ENCODE measurements around the gene ANGPTL5. TPM values are rescaled to one million over a fixed set of nuclear protein-coding genes. Genes with fewer than 3 reads are reported as not detected.

The ANGPTL5 gene
- total and polyA plus RNA-seq, 2 experiments from 2014 or later, result not detected

- Histone ChIP-seq H3K27me3 (ENCODE audit: insufficient read depth) (no peaks in the 10 kb centered on the region), H3K4me2 (no peak overlapping the region), H3K36me3 (ENCODE audit: insufficient read depth) (no peaks in the 10 kb centered on the region), H4K20me1 (replicated peaks; ENCODE audit: insufficient read depth) (no peaks in the 10 kb centered on the region), H3K4me1 (ENCODE audit: insufficient read depth) (no peaks in the 10 kb centered on the region), H3K79me2 (replicated peaks; ENCODE audit: insufficient read depth) (no peaks in the 10 kb centered on the region), H3F3A (replicated peaks; ENCODE audit: low read depth) (no peaks in the 10 kb centered on the region), H3K9me2 (ENCODE audit: insufficient read depth) (no peaks in the 10 kb centered on the region), H2AFZ (no peak overlapping the region), H3K4me3 (no peak overlapping the region), H3K27ac (ENCODE audit: low read depth) (no peak overlapping the region)
- H3K27ac Mint-ChIP-seq, result no peak overlapping the region
- no peak for TF ChIP-seq STAT1 (IDR thresholded peaks at IDR 0.05; ENCODE audit: unreplicated experiment)
- TF ChIP-seq ZNF114 (CRISPR knock-in tag; IDR thresholded peaks at IDR 0.05), result no peak
- no peak for TF ChIP-seq ZNF331 (CRISPR knock-in tag; IDR thresholded peaks at IDR 0.05; ENCODE audit: low read depth)
- no peak for TF ChIP-seq ZNF462 (CRISPR knock-in tag; IDR thresholded peaks at IDR 0.05)
- no peak for TF ChIP-seq POLR2AphosphoS5 (IDR thresholded peaks at IDR 0.05; ENCODE audit: low read depth)
- no peak for TF ChIP-seq NANOG (IDR thresholded peaks at IDR 0.05; ENCODE audit: borderline replicate concordance)
- TF ChIP-seq CREB1 (CRISPR knock-in tag; IDR thresholded peaks at IDR 0.05; ENCODE audit: low read depth), result no peak
- TF ChIP-seq ETS1 (IDR thresholded peaks at IDR 0.05), result no peak
- TF ChIP-seq EZH2 (IDR thresholded peaks at IDR 0.05; ENCODE audit: low read depth, unreplicated experiment), result no peak
- no peak for TF ChIP-seq REST (IDR thresholded peaks at IDR 0.05; ENCODE audit: unreplicated experiment)
- TF ChIP-seq CTCF (conservative IDR thresholded peaks at IDR 0.05; ENCODE audit: low read depth in 2 of 2), result no peak
- TF ChIP-seq JUNB (IDR thresholded peaks at IDR 0.05; ENCODE audit: unreplicated experiment), result no peak
- no peak for TF ChIP-seq EZH2phosphoT487 (IDR thresholded peaks at IDR 0.05; ENCODE audit: unreplicated experiment)
- H3K4me3 Mint-ChIP-seq, result no peak overlapping the region
- H3K27me3 Mint-ChIP-seq (ENCODE audit: insufficient read depth, low read depth, poor library complexity), result no peaks in the 10 kb centered on the region
- ATAC-seq (no peak), DNase-seq (ENCODE audit: low spot score) (no peak)
- no peaks in the 10 kb centered on the region for H3K4me1 Mint-ChIP-seq
- H3K9me3 Mint-ChIP-seq, result no peaks in the 10 kb centered on the region
- no peaks in the 10 kb centered on the region for H3K36me3 Mint-ChIP-seq (ENCODE audit: low read depth)
Measured at GRCh38 chr11:101889767-101890166, 26.6 kb downstream of the ANGPTL5 start.

All from GM23338 (cell line).